HFFc6 (cell line): ENCODE results near the gene THOC5. TPM values are rescaled to one million over a fixed set of nuclear protein-coding genes. Genes with fewer than 3 reads are reported as not detected.
"Not testable (repeated sequence)": the region's sequence is repeated elsewhere in the genome, so short reads cannot be mapped to it uniquely, and the experiment has no call there.

Experiments used
- DNase-seq: peaks from one replicate; pipeline ENCODE4 v3.0.0-alpha.2; 2018
- H3K27ac Mint-ChIP-seq: 2 replicates; pipeline ENCODE4 v1.8.0; 2020; ENCODE audit warnings: mild to moderate bottlenecking, mixed read lengths
- H3K27me3 Mint-ChIP-seq: 2 replicates; pipeline ENCODE4 v1.8.0; 2021; ENCODE audit warnings: mild to moderate bottlenecking, moderate library complexity, mixed read lengths; ENCODE audit not compliant: insufficient read depth
- H3K36me3 Mint-ChIP-seq: 2 replicates; pipeline ENCODE4 v1.8.0; 2021; ENCODE audit warnings: low read depth, mixed read lengths
- H3K4me1 Mint-ChIP-seq: 2 replicates; pipeline ENCODE4 v1.8.0; 2020; ENCODE audit warnings: low read depth, mixed read lengths
- H3K4me3 Mint-ChIP-seq: 2 replicates; pipeline ENCODE4 v1.8.0; 2020; ENCODE audit warnings: mild to moderate bottlenecking, moderate library complexity, mixed read lengths
- H3K9me3 Mint-ChIP-seq: 2 replicates; pipeline ENCODE4 v1.8.0; 2020; ENCODE audit warnings: mild to moderate bottlenecking, mixed read lengths
- total RNA-seq, 6 experiments: library from RNA; stranded (reverse); fragmentation: NEBNext Ultra II Directional; extraction: Animal tissue kit (Norgen Biotek cat#: 25700); gene quantifications; 2 replicates in 1 of 6; 3 replicates in 5 of 6; pipeline ENCODE4 v1.2.3, GENCODE V29; 2021
- TF ChIP-seq, protein P1 (sequence below): fragments of 200-600 bp; sonication (generic); IDR thresholded peaks from 2 replicates; pipeline ENCODE4 v1.5.0; 2021; ENCODE audit warnings: antibody characterized with exemption, mild to moderate bottlenecking

The THOC5 gene
- total RNA-seq, 6 experiments from 2014 or later = 50.9 to 55.4 (median 53.0) TPM

GRCh38 chr22:29499852-29500251 lies 53.7 kb downstream of the THOC5 start:
- Mint-ChIP-seq H3K36me3 (peaks cover 14% of the 10 kb centered on the region), H3K27me3 (peaks cover 1% of the 10 kb centered on the region), H3K4me3 (no peak overlapping the region), H3K4me1 (peaks cover 17% of the 10 kb centered on the region), H3K9me3 (peaks cover 4% of the 10 kb centered on the region; the same call in 1 of the 2 replicates), H3K27ac (no peak overlapping the region)
- no peak for DNase-seq
- TF ChIP-seq, protein P1, sequence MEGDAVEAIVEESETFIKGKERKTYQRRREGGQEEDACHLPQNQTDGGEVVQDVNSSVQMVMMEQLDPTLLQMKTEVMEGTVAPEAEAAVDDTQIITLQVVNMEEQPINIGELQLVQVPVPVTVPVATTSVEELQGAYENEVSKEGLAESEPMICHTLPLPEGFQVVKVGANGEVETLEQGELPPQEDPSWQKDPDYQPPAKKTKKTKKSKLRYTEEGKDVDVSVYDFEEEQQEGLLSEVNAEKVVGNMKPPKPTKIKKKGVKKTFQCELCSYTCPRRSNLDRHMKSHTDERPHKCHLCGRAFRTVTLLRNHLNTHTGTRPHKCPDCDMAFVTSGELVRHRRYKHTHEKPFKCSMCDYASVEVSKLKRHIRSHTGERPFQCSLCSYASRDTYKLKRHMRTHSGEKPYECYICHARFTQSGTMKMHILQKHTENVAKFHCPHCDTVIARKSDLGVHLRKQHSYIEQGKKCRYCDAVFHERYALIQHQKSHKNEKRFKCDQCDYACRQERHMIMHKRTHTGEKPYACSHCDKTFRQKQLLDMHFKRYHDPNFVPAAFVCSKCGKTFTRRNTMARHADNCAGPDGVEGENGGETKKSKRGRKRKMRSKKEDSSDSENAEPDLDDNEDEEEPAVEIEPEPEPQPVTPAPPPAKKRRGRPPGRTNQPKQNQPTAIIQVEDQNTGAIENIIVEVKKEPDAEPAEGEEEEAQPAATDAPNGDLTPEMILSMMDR = no peak

- Mint-ChIP-seq H3K4me1 (no peaks in the 10 kb centered on the region), H3K36me3 (peaks cover 20% of the 10 kb centered on the region), H3K9me3 (peaks cover 9% of the 10 kb centered on the region), H3K27ac (no peak overlapping the region), H3K4me3 (no peak overlapping the region), H3K27me3 (peaks cover 11% of the 10 kb centered on the region)
- DNase-seq = no peak
- TF ChIP-seq, protein P1 = no peak
These were observed 59.9 kb downstream of the THOC5 start for GRCh38 chr22:29493636-29494035.

DNA sequence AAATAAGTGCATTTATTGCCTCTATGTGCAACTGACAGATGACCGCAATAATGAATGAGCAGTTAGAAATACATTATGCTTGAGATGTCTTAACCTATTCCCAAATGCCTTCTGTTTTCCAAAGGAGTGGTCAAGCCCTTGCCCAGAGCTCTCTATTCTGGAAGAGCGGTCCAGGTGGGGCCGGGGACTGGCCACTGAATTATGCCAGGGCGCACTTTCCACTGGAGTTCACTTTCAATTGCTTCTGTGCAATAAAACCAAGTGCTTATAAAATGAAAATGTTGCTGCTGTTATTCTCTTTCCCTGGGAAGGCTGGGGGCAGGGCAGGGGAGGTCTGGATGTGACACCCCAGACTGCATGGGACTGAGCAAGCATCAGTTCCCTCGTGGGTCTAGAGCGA lies 62.5 kb downstream of the THOC5 start:
- H3K27ac Mint-ChIP-seq = no peak overlapping the region
- H3K36me3 Mint-ChIP-seq = peaks cover 15% of the 10 kb centered on the region
- DNase-seq = no peak
- H3K27me3 Mint-ChIP-seq = peaks cover 17% of the 10 kb centered on the region
- TF ChIP-seq, protein P1 = no peak
- no peak overlapping the region for H3K4me3 Mint-ChIP-seq
- peaks cover 9% of the 10 kb centered on the region for H3K9me3 Mint-ChIP-seq
- H3K4me1 Mint-ChIP-seq = no peaks in the 10 kb centered on the region

DNA sequence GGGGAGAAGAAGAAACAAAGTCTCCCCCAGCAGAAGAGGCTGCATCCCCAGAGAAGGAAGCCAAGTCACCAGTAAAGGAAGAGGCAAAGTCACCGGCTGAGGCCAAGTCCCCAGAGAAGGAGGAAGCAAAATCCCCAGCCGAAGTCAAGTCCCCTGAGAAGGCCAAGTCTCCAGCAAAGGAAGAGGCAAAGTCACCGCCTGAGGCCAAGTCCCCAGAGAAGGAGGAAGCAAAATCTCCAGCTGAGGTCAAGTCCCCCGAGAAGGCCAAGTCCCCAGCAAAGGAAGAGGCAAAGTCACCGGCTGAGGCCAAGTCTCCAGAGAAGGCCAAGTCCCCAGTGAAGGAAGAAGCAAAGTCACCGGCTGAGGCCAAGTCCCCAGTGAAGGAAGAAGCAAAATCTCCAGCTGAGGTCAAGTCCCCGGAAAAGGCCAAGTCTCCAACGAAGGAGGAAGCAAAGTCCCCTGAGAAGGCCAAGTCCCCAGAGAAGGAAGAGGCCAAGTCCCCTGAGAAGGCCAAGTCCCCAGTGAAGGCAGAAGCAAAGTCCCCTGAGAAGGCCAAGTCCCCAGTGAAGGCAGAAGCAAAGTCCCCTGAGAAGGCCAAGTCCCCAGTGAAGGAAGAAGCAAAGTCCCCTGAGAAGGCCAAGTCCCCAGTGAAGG lies 64.3 kb downstream of the THOC5 start:
- not testable (repeated sequence) for H3K27ac Mint-ChIP-seq, H3K36me3 Mint-ChIP-seq, H3K9me3 Mint-ChIP-seq, DNase-seq, H3K4me3 Mint-ChIP-seq, H3K4me1 Mint-ChIP-seq
- peaks cover 21% of the 10 kb centered on the region for H3K27me3 Mint-ChIP-seq

DNA sequence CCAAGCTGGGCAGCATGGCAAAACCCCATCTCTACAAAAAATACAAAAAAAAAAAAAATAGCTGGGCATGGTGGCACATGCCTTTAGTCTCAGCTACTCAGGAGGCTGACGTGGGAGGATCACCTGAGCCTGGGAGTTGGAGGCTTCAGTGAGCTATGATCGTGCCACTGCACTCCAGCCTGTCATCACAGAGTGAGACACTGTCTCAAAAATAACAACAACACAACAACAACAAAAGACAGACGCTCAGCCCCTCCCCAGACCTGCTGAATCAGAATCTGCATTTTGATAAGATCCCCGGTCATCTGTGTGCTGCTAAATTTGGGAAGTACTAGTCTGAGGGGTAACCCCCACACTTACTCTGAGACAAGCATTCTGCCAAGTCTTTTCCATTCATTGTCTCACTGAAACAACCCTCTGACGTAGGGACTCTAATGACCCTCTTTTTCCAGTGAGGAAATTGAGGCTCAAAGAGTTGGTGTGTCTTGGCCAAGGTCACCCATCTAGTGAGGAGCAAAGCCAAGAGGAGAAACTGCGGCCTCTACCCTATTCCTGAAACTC lies 66.1 kb downstream of the THOC5 start:
- H3K9me3 Mint-ChIP-seq = no peaks in the 10 kb centered on the region
- H3K27me3 Mint-ChIP-seq = peaks cover 24% of the 10 kb centered on the region
- H3K36me3 Mint-ChIP-seq = no peaks in the 10 kb centered on the region
- H3K4me3 Mint-ChIP-seq = no peak overlapping the region
- no peak for DNase-seq
- no peak overlapping the region for H3K27ac Mint-ChIP-seq
- H3K4me1 Mint-ChIP-seq = no peaks in the 10 kb centered on the region
- TF ChIP-seq, protein P1 = no peak

- peaks cover 5% of the 10 kb centered on the region; the same call in 1 of the 2 replicates for H3K9me3 Mint-ChIP-seq
- H3K36me3 Mint-ChIP-seq = no peaks in the 10 kb centered on the region
- H3K27ac Mint-ChIP-seq = no peak overlapping the region
- H3K4me1 Mint-ChIP-seq = peaks cover 11% of the 10 kb centered on the region
- peaks cover 28% of the 10 kb centered on the region for H3K27me3 Mint-ChIP-seq
- DNase-seq = no peak
- TF ChIP-seq, protein P1 = no peak
- H3K4me3 Mint-ChIP-seq = no peak overlapping the region
These were observed 68.1 kb downstream of the THOC5 start for GRCh38 chr22:29485448-29485847.
